Hepatic stellate cell (primary cell): ENCODE measurements around the gene EPS8.
"Not testable (repeated sequence)": the region's sequence is repeated elsewhere in the genome, so short reads cannot be mapped to it uniquely, and the experiment has no call there.

Source experiments
- DNase-seq: peaks from one replicate; pipeline ENCODE4 v3.0.0; 2011; ENCODE audit warnings: low spot score

EPS8 gene

DNA sequence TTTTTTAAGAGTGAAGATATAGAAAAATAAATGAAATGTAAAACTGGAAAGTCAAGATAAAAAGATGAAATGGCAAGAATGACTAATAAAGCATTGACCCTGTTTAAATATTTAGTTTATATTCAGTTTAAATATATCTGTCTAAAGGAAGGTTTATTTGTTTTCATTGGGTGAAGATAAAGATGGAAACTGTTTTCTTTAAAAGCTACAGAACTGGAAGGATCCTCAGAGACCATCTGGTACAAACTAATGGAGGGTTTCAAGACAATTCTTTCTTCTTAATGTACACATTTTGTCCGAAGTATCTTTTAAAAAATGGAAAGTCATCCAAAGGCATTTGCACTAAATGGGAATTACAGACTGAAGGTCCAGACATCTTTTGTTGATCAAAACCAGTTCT lies 142.6 kb downstream of the EPS8 start:
- no peak for DNase-seq

DNA sequence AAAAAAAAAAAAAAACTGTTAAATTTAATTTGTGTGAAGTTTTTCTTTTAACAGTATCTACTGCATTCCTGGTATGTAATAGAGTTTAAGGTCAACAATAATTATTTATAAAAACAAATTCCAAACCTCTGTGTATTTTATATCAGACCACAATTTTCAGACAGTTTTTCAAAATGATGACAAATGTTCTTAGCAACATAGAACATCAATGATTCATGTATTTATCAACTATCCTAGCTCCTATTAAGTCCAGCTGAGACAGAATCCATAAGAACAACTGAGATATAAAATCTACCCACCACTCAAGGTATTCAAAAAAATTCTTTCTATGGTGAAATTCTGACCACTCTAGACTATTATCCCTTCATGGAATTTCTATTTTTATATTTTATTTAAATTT lies 144.5 kb downstream of the EPS8 start:
- DNase-seq: no peak

DNA sequence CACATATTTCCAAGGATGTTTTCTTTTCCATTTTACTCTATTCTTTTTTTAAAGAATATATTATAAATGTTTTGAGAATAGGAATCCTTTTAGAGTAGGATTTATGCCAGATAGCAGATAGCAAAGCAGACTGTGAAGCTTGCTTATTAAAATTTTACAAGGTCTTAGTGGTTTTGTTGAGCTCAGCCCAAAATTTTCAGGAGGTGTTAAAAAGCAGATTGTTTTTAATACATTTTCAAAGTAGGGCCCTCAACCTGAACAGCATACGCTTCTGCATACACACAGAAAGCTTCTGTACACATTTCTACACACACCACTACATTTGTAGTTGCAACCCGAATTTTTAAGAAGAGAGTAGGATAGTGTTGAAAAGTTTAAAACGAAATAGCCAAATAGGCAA lies 151.0 kb downstream of the EPS8 start:
- no peak for DNase-seq

- no peak for DNase-seq
Observed at GRCh38 chr12:15636060-15636890, 152.9 kb downstream of the EPS8 start.

DNA sequence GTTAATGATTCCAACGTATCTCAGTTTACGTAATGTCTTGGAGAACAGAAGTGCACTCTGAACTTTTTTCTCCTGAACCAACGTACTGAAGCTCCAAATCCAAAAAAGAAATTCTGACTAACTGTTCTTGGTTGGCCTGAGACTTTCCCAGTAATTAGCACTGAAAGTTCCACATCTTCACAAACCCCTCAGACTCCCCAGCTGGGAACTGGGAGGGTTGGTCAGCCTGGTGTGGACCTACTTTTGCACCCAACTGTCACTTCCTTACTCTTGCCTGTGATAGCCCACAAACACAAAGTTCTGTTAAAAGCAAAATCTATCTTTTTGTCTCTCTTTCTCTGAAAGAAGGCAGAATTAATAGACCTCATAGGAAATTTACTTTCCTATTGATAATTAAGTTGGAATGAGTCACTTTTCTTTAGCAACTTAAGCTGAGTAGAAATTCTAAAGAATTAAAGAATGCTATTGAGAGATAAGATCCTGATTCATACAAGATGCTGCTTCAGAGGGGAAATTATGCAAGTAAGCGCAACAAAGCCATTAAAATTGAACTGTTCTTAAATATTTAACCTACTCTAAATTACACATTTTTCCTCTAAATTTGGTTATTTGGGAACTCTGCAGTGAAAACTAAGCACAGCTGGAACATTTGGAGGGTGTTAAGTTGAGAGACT lies 155.0 kb downstream of the EPS8 start:
- DNase-seq: no peak

- DNase-seq: no peak
Observed at GRCh38 chr12:15633201-15633600, 156.0 kb downstream of the EPS8 start.

- no peak for DNase-seq
Observed at GRCh38 chr12:15632708-15633107, 156.5 kb downstream of the EPS8 start.

GRCh38 chr12:15631007-15631715 lies 158.0 kb downstream of the EPS8 start:
- no peak for DNase-seq

DNA sequence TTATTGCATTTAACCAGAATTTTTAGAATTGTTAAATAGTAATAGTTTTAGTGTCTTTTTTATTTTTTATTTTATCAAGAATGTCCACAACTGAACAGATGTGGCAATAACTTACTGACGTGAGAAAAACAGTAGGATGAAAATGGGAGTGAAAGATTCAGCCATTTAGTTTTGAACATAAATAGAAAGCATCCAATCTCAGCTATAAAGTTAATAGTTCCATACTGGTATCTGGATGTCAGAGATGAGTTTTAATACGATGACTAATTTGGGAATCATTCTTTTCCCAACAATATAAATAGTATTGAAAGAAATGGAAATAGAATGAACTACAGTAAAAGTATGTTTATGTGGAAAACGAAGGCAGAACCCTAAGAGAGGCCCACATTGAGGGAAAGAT lies 159.4 kb downstream of the EPS8 start:
- DNase-seq: no peak

- DNase-seq: peak; percentile 36
Observed at GRCh38 chr12:15629108-15629507, 160.1 kb downstream of the EPS8 start.

GRCh38 chr12:15627995-15628945 lies 160.9 kb downstream of the EPS8 start:
- no peak for DNase-seq

DNA sequence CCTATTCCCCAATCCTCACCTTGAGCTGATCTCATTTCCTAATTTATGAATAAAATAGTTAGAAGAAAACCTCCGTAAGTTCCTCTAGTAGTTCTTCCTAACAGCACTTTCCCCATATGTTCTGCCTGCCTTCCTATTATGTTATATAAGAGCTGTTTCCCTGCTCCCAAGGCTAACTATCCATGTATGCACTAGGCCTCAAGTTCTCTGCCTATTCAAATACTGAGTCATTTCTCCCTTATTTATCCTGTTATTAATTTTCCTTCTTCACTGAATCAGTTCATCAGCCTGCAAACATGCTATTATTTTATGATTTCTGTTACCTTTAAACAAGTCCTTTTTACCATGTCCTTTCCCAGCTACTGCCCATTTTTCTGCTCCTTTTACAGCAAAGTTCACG lies 164.1 kb downstream of the EPS8 start:
- DNase-seq: no peak

DNA sequence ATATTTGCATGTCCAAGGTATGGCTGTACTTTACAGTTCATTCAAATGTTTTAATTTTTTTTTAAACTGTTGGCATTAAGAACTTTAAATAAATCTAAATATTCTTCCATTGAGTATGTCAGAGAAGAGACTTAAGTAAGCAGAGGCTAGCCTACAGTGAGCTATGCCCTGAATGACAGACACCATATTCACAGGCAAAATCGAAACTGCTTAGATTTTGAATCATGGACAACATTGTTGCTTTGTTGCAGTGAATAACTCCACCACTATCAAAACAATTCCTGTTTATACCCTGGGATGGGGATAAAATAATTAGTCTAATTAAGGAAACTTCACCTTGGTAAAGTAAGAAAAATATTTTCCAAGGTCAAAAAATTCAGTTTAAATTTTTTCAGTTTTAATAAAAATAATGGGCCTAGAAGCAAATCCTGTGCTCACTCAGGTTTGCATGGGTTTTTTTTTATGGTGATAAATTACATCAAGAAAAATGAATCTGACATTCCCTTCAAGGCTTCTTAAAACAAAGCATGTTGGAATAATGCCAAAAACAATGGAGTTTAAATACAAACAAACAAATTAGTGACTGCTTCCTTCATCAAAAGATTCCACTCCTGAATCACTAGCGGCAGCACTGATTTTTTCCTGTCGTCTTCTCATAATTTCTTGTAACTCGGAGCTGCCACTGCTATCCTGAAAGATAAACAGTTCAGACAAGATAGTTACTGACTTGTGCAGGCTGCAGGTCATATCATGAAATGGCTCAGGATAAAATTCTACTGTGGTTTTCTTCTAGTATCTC lies 168.2 kb downstream of the EPS8 start:
- no peak for DNase-seq

DNA sequence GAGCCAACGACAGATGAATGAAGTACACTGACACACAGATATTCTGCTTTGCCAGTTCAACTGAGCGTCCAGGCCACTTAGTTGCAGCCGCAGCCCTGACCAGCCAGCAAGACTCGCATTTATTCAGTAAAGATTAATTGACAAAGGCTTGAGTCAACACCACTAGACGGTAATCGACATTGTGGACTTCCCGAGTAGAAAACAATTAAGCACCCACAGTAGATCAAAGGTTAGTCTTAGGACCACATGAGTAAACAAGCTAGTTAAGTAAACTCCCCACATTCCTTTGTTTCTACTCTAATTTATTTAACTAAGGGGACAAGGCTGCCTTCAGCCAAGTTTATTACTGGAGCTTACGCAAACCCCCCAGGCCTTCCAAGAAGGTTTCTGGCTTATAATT lies 172.7 kb downstream of the EPS8 start:
- not testable (repeated sequence) for DNase-seq

GRCh38 chr12:15613981-15614380 lies 175.2 kb downstream of the EPS8 start:
- DNase-seq: no peak

DNA sequence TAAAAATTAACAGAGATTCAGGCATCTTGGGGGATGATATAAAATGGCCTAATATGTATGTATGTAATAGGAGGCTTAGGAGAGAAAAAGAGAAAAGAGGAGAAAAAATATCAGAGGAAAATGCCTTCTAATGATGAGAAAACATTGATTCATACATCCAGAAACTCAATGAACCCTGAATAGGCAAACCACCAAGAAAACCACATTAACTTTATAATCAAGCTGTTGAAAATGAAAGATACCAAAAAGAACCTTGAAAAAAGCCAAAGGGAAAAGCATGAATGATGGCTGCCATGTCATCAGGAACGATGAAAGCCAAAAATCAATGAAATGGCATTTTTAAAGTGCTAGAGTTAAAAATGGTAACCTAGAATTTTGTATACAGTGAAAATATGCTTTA lies 180.2 kb downstream of the EPS8 start:
- no peak for DNase-seq

DNA sequence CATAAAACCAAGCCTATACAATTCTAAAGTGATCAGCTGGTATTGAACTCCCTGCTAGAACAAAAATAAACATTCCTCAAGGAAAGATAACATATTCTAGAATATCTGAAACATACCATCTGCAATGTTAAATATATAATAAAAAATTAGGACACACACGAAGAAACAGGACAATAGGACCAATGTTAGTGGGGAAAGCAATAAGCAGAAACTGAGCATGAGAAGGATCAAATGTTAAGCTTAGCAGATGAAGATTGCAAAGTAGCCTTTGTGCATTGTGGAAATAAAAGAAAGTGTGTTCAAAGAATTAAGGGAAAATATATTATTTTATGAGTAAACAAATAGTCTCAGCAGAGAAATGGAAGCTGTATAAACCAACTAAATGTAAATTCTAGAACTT lies 180.8 kb downstream of the EPS8 start:
- DNase-seq: no peak

DNA sequence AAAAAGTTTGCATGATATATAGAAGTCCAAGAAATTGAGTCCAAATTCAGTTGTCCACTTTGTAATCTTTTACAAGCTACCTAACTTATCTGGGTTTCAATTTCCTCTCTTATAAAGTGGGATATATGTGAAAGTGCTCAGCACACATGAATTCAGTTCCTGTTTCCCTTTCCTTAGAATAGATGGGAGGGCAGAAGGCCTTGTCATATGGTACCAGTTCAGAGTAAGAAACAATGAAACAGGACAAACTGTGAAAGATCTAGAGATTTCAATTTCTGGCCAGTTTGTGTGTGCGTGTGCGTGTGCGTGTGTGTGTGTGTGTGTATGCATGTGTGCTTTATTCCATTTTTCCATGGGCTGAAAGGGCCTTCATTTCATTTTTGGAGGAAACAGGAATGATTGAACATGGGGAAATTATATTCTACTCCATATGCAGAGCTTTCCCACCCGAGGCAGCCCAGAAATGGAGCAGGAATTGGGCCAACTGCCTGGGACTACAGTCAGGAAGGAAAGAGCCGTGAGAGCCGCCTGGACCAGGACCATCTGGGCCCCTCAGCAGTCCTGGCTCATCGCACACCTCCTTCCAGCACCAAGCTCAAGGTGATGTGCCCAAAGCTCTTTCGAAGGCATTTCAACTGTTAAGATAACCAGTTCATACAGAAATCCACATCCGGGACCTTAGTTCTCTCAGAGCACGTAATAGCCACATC lies 183.2 kb downstream of the EPS8 start:
- DNase-seq: no peak

DNA sequence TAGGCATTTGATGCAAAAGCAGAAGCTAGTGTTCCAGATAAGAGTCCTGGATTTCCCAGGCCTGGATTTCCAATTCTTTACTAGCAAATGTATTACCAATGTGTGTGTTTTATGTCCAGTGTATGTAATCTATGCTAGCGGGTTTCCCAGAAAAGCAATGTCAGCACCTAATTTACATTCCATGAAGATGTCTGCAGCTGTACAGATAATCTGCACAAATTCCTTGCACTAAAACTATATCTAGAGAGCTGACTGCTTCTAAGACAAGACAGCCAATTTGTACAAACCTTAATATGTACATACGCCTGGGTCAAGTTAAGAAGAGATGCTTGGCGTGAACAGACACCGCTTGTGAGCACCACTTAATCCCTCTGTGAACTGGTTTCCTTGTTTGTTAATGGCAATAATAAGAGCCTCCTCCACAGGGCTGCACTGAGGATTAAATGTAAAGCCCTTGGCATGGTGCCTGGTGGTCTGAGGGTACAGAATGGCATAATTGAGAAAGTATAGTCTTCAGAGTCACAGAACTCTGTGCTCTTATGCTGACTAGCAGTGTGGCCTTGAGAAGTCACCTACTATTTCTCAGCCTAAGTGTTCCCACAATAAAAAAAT lies 185.6 kb downstream of the EPS8 start:
- DNase-seq: no peak
